Naive B cell (primary cell): Measurements from ENCODE around the gene F5. TPM values are rescaled to one million over a fixed set of nuclear protein-coding genes. Genes with fewer than 3 reads are reported as not detected.
"Not testable (repeated sequence)": the region's sequence is repeated elsewhere in the genome, so short reads cannot be mapped to it uniquely, and the experiment has no call there.

ENCODE experiments used
- ATAC-seq, 2 donors: fragments of 150-1000 bp; cut with Tn5 transposase; 2 replicates each; pipeline ENCODE4 v1.10.0; 2021; ENCODE audit warnings: low read depth in 2 of 2, mild to moderate bottlenecking in 2 of 2, moderate library complexity in 2 of 2
- DNase-seq: peaks from one replicate; pipeline ENCODE4 v3.0.0; 2022
- H3K27ac Mint-ChIP-seq, 6 donors: one replicate each; pipeline ENCODE4 v1.8.0; 2020 to 2022; ENCODE audit warnings: mild to moderate bottlenecking in 6 of 6, mixed read lengths in 6 of 6, moderate library complexity in 5 of 6, inconsistent platforms in 2 of 6
- H3K27me3 Mint-ChIP-seq, 3 donors: one replicate each; pipeline ENCODE4 v1.8.0; 2021 to 2022; ENCODE audit warnings: mixed read lengths in 3 of 3, mild to moderate bottlenecking in 1 of 3
- H3K36me3 Mint-ChIP-seq, 2 donors: one replicate each; pipeline ENCODE4 v1.8.0; 2020 to 2022; ENCODE audit warnings: mixed read lengths in 2 of 2, inconsistent platforms in 1 of 2, mild to moderate bottlenecking in 1 of 2
- H3K4me1 Mint-ChIP-seq, 3 donors: one replicate each; pipeline ENCODE4 v1.8.0; 2020 to 2022; ENCODE audit warnings: mixed read lengths in 3 of 3, inconsistent platforms in 1 of 3, mild to moderate bottlenecking in 1 of 3, moderate library complexity in 1 of 3
- H3K4me3 Mint-ChIP-seq, 8 donors: one replicate each; pipeline ENCODE4 v1.8.0; 2020 to 2022; ENCODE audit warnings: mild to moderate bottlenecking in 8 of 8, mixed read lengths in 8 of 8, moderate library complexity in 8 of 8, inconsistent platforms in 2 of 8
- H3K9me3 Mint-ChIP-seq, 7 donors: one replicate each; pipeline ENCODE4 v1.8.0; 2020 to 2022; ENCODE audit warnings: mixed read lengths in 7 of 7, mild to moderate bottlenecking in 5 of 7, inconsistent platforms in 2 of 7, moderate library complexity in 1 of 7
- polyA plus RNA-seq, 6 donors: library from polyadenylated mRNA; unstranded; fragments of 300-500 nt; fragmentation: Illumina TruSeq; gene quantifications; one replicate each; pipeline ENCODE4 v1.2.3, GENCODE V29; 2021; ENCODE audit warnings: low read depth in 6 of 6

F5 gene
- polyA plus RNA-seq, 6 donors from 2014 or later: 0.06 TPM; not detected in 5

DNA sequence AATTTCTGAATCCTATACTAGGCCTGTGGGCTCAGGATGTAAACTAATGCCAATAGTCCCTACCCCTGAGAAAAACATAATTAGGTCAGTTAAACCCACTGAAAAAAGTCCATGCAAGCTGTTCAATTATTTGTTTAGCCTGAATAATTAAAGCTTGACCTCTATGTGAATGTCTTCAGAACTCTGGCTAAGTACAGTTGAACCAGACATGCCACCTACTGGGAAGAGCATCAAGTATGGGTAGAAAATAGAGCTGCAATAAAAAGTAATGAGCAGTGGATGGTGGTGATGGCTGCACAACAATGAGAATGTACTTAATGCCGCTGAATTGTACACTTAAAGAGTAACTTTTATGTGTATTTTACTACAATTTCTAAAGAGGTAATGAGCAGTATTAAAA is 76.9 kb downstream of the F5 start:
- no peaks in the 10 kb centered on the region for H3K36me3 Mint-ChIP-seq
- peaks cover 0 to 7% (median 5%) of the 10 kb centered on the region in 3 donors for H3K4me1 Mint-ChIP-seq
- DNase-seq (no peak), ATAC-seq (no peak)
- H3K27ac Mint-ChIP-seq: no peak overlapping the region
- no peaks in the 10 kb centered on the region for H3K9me3 Mint-ChIP-seq
- no peak overlapping the region for H3K4me3 Mint-ChIP-seq
- no peaks in the 10 kb centered on the region for H3K27me3 Mint-ChIP-seq

DNA sequence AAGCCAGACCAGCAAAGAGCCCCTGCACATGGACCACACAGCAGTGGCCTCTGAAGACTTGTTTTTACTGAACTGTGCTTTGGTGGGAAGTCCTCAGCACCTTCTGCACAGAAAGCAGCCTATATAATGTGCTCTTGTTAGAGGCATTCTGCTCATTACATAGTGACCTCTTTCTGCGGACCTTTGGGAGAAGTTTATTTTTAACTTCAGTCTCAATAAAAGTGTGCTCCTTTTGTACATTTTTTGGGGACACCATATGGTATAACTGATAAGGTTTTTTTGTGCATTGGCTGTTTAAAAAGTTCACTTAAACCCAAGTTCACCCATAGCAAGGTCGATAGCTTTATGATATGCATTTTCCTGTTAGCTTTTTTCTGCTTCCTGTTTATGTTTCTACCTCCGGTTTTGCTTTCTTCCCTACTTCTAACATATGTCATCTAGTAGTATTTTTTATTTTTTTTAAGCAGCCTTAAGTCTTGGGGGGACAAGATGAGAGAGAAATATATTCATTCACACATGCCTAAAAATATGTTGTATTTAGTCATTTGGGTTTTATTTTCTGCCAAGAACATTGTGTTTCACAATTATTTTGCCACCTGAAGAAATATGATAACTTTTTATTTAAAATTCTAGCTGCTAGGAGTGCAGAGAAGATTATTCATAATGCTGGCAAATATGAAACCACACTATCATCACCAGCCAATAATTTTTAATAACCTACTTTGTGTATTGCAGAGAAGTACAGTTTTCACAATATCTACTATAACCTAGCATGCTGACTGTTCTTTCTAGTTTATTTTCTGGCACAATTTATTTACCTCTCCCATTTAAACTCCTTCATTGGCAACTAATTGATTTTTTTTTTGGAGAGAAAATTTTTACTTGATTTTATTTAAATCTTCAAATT is 77.6 kb downstream of the F5 start:
- no peaks in the 10 kb centered on the region for H3K36me3 Mint-ChIP-seq
- ATAC-seq (no peak), DNase-seq (no peak)
- H3K4me3 Mint-ChIP-seq: peak overlapping the region in 1 of 8 donors; percentile 36
- H3K9me3 Mint-ChIP-seq: peaks cover 0 to 3% (median 0%) of the 10 kb centered on the region in 7 donors
- peak overlapping the region in 1 of 6 donors; percentile 39 for H3K27ac Mint-ChIP-seq
- H3K27me3 Mint-ChIP-seq: no peaks in the 10 kb centered on the region
- H3K4me1 Mint-ChIP-seq: peaks cover 0 to 7% (median 5%) of the 10 kb centered on the region in 3 donors

DNA sequence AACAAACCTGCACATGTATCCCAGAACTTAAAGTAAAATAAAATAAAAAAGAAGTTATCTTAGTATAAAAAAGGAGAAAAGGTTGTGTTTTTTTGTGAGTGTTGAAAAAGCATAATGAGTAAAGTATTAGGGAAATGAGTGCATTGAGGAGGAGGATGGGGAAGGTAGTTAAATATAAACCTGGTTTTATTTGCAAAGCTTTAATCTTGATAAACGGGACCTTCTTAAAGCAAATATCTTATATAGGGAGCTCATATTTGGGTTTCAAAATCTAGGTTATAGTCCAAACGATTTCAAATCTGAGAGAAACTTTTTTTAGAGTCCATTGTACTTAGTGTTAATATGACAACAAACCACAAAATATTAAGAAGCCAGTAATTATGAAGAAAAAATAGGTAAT is 78.9 kb downstream of the F5 start:
- no peak for DNase-seq
- Mint-ChIP-seq H3K4me1 (peaks cover 0 to 7% (median 0%) of the 10 kb centered on the region in 3 donors), H3K9me3 (peaks cover 0 to 4% (median 0%) of the 10 kb centered on the region in 7 donors), H3K27ac (no peak overlapping the region), H3K27me3 (no peaks in the 10 kb centered on the region), H3K4me3 (no peak overlapping the region), H3K36me3 (no peaks in the 10 kb centered on the region)
- ATAC-seq: no peak

DNA sequence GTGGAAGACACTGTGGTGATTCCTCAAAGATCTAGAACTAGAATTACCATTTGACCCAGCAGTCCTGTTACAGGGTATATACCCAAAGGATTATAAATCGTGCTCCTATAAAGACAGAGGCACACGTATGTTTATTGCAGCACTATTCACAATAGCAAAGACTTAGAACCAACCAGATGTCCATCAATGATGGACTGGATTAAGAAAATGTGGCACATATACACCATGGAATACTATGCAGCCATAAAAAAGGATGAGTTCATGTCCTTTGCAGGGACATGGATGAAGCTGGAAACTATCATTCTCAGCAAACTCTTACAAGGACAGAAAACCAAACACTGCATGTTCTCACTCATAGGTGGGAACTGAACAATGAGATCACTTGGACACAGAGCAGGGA is 82.7 kb downstream of the F5 start:
- H3K36me3 Mint-ChIP-seq, H3K27ac Mint-ChIP-seq, DNase-seq, H3K4me1 Mint-ChIP-seq, ATAC-seq, H3K9me3 Mint-ChIP-seq, H3K4me3 Mint-ChIP-seq: not testable (repeated sequence)
- H3K27me3 Mint-ChIP-seq: peaks cover 10 to 20% (median 16%) of the 10 kb centered on the region in 3 donors

DNA sequence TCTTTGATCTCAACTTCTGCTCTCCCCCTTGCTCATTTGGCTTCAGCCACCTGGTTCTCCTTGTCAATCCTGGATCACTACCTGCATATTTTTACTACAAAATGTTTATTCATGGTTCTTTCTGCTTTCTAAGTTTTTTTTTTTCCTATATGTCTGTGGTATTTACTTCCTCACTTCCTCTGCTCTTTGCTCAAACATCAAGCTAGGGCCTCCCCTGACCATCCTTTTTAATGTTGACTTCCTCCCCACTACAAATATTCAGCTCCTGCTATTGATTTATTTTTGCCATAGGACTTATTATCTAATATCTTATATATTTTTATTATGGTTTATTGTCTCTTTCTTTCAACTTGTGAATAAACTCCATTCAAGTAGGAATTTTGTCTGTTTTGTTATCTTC is 86.5 kb downstream of the F5 start:
- peaks cover 0 to 17% of the 10 kb centered on the region in 2 donors for H3K36me3 Mint-ChIP-seq
- H3K4me3 Mint-ChIP-seq: no peak overlapping the region
- no peak overlapping the region for H3K27ac Mint-ChIP-seq
- DNase-seq (no peak), ATAC-seq (no peak)
- H3K4me1 Mint-ChIP-seq: no peaks in the 10 kb centered on the region
- peaks cover 4 to 15% (median 9%) of the 10 kb centered on the region in 7 donors for H3K9me3 Mint-ChIP-seq
- peaks cover 16 to 31% (median 24%) of the 10 kb centered on the region in 3 donors for H3K27me3 Mint-ChIP-seq

DNA sequence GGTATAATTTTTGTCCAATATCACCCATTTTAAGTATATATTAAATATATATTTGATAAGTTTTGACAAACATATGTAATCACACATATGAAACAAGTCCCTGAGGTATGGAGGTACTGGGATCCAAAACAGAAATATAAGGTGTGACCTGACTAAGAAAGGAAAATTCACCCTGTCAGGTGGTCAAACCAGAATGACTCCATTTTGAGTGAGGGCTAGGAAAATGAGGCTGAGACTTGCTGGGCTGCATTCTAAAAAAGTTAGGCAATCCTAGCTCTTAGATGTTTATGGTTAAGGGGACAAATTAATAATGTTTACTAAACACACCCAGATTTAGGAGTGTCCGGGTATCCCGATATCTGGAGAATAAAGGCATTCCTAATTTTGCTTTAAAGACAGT is 89.0 kb downstream of the F5 start:
- no peak overlapping the region for H3K4me3 Mint-ChIP-seq
- H3K27ac Mint-ChIP-seq: no peak overlapping the region
- H3K4me1 Mint-ChIP-seq: no peaks in the 10 kb centered on the region
- peaks cover 0 to 13% (median 9%) of the 10 kb centered on the region in 7 donors for H3K9me3 Mint-ChIP-seq
- no peak for DNase-seq
- peaks cover 22 to 39% (median 28%) of the 10 kb centered on the region in 3 donors for H3K27me3 Mint-ChIP-seq
- peaks cover 0 to 17% of the 10 kb centered on the region in 2 donors for H3K36me3 Mint-ChIP-seq
- no peak for ATAC-seq

DNA sequence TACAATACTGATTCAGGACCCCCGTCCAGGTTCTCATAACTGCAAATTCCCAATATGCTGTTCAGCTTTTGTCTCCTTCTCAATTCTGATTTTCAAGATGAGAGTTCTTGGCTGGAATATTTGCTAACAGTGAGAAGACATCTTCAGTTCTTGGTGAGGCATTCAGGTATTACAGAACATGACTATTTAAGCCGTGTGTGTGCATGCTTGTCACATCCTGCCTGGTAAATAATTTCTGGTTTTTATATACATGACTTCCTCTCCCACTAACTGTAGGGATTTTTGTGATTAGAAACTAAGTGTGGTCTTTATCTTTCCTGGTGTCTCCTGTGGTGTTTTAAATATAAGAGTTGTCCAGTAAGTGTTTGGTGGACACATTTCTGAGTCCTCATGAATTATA is 90.4 kb downstream of the F5 start:
- Mint-ChIP-seq H3K9me3 (peaks cover 0 to 11% (median 6%) of the 10 kb centered on the region in 7 donors), H3K36me3 (peaks cover 0 to 17% of the 10 kb centered on the region in 2 donors), H3K27me3 (peaks cover 24 to 39% (median 28%) of the 10 kb centered on the region in 3 donors), H3K4me3 (no peak overlapping the region), H3K4me1 (no peaks in the 10 kb centered on the region), H3K27ac (no peak overlapping the region)
- ATAC-seq: no peak
- DNase-seq: no peak

DNA sequence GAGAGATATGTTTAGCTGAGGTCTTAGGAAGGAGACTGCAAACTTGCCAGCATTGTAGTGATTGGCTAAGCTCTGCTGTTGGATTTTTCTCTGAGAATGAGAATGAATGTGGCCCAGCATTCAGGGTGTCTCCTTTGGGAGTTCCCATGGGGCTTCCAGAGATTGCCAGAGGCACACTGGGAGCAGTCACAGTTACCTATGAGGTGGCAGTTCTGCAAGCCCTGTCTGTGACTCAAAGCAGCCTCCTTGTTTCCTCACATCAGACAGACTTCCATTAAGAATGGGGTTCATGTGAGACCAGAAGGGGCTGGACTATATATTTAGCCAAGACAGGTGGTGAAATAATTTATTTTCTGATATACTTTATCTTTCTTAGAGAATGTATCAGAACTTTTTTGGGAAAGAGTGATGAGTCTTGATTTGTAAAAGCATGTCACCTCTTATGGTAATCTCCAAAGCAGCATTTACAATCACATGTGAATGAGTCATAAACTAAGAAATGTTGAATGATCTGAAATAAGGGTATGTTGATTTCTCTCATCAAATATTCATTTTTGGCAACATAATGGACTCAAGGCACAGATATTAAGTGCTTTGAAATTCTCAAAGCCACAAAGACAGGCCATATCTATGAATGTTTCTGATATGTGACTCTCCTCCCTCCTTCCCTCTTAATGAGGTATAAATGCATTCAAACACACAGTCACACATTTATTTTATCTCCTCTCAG is 91.1 kb downstream of the F5 start:
- Mint-ChIP-seq H3K36me3 (peaks cover 0 to 12% of the 10 kb centered on the region in 2 donors), H3K4me1 (no peaks in the 10 kb centered on the region), H3K9me3 (peaks cover 0 to 11% (median 6%) of the 10 kb centered on the region in 7 donors), H3K27ac (no peak overlapping the region), H3K27me3 (peaks cover 17 to 32% (median 28%) of the 10 kb centered on the region in 3 donors), H3K4me3 (no peak overlapping the region)
- ATAC-seq: no peak
- DNase-seq: no peak

DNA sequence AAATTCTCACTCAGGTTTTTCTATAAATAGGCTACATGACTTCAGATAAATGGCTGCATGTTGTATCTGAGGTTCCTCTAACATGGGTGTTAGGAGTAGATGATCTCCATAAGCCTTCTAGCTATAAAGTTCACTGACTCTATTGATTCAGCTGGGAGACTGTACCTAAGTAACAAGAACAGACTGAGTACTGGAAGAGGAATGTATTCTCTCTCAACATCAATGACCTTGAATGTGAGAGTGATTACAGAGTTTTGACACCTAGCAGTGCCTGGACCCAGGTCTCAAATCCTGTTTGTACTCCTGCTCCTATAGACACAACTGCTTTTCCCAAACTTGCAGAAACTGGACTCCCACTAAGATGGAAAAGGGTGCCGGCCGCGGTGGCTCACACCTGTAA is 91.9 kb downstream of the F5 start:
- H3K9me3 Mint-ChIP-seq: peaks cover 0 to 11% (median 5%) of the 10 kb centered on the region in 7 donors
- peaks cover 0 to 12% of the 10 kb centered on the region in 2 donors for H3K36me3 Mint-ChIP-seq
- ATAC-seq (no peak), DNase-seq (no peak)
- H3K27ac Mint-ChIP-seq: no peak overlapping the region
- peaks cover 9 to 23% (median 21%) of the 10 kb centered on the region in 3 donors for H3K27me3 Mint-ChIP-seq
- no peaks in the 10 kb centered on the region for H3K4me1 Mint-ChIP-seq
- H3K4me3 Mint-ChIP-seq: no peak overlapping the region

DNA sequence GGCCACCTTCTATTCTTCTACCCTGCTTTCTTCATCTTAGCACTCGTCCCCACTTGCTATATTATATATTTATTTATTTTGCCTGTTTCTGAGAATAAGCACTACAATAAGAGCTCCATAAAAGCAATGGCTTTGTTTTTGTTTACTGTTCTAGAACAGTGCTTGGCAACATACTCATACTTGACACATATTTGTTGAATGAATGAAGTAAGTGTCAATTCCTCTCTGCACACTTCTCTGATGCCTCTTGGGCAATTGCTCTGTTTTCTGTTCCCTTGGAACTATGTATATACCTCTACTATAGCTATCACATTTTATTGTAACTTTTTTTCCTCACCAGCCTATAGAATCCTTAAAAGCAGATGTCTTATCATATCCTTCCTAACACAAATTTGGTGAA is 93.0 kb downstream of the F5 start:
- ATAC-seq: no peak
- peaks cover 0 to 5% of the 10 kb centered on the region in 2 donors for H3K36me3 Mint-ChIP-seq

DNA sequence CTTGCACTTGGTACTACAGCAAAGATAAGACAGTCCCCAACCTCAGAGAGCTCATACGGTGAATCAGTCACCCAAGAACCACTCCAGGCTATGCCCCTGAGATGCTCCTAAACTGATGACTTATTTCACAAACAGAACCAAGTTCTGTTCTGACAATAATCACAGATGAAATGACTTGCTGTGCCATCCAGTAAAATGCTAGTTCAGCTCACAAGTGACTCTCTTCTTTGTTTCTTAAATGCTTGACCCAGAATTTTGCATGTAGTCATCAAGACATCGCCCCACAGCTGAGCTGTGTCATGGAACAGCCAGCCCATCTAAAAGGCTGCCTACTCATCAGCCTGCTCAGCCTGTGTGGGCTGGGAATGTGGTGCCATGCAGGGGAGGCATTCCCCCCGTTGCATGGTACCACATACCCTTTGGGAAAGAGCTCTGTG is 94.4 kb downstream of the F5 start:
- DNase-seq (no peak), ATAC-seq (no peak)
- Mint-ChIP-seq H3K36me3 (no peaks in the 10 kb centered on the region), H3K4me1 (peaks cover 0 to 2% (median under 1%) of the 10 kb centered on the region in 3 donors), H3K4me3 (no peak overlapping the region), H3K27me3 (peaks cover 8 to 13% (median 8%) of the 10 kb centered on the region in 3 donors), H3K27ac (no peak overlapping the region), H3K9me3 (no peaks in the 10 kb centered on the region)

More for the DNA sequence above, 93.0 kb downstream of the F5 start:
- Mint-ChIP-seq H3K9me3 (peaks cover 0 to 5% (median 3%) of the 10 kb centered on the region in 7 donors), H3K27me3 (peaks cover 8 to 15% (median 15%) of the 10 kb centered on the region in 3 donors), H3K4me3 (no peak overlapping the region), H3K4me1 (no peaks in the 10 kb centered on the region), H3K27ac (no peak overlapping the region)
- DNase-seq: no peak

DNA sequence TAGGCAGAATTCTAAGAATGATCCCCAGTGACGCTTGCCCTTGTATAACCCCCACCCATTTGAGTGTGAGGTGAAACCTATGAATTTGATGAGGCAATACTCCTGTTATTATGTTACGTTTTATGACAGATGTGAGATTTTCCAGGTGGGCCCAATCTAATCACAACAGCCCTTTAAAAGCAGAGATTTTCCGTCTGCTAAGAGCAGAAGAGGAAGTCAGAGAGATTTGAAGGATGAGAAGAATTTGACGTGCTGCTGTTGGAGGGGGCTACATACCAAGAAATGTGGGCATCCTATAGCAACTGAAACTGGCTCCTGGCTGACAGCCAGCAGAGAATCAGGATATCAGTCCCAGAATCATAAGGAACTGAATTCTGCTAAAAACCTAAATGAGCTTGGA is 98.1 kb downstream of the F5 start:
- H3K36me3 Mint-ChIP-seq: no peaks in the 10 kb centered on the region
- no peaks in the 10 kb centered on the region for H3K9me3 Mint-ChIP-seq
- peak overlapping the region in 1 of 8 donors; percentile 42 for H3K4me3 Mint-ChIP-seq
- ATAC-seq (no peak), DNase-seq (no peak)
- peaks cover 4 to 8% (median 7%) of the 10 kb centered on the region in 3 donors for H3K27me3 Mint-ChIP-seq
- peaks cover 20 to 32% (median 27%) of the 10 kb centered on the region in 3 donors for H3K4me1 Mint-ChIP-seq
- H3K27ac Mint-ChIP-seq: peak overlapping the region in 1 of 6 donors; percentile 16

DNA sequence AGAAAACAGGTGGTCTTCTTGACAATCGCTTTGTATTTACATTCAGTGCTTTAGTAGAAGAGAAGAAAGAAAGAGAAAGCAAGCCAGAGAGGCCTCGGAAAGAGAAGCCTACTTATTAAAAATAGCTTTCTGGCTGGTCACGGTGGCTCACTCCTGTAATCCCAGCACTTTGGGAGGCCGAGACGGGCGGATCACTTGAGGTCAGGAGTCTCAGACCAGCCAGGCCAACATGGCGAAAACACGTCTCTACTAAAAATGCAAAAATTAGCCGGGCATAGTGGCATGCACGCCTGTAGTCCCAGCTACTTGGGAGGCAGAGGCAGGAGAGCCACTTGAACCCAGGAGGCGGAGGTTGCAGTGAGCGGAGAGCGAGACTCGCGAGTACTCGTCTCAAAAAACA is 98.7 kb downstream of the F5 start:
- Mint-ChIP-seq H3K4me1 (peaks cover 20 to 32% (median 27%) of the 10 kb centered on the region in 3 donors), H3K4me3 (peak overlapping the region in 1 of 8 donors; percentile 90), H3K36me3 (no peaks in the 10 kb centered on the region), H3K27me3 (peaks cover 1 to 5% (median 4%) of the 10 kb centered on the region in 3 donors), H3K9me3 (no peaks in the 10 kb centered on the region), H3K27ac (peak overlapping the region in 1 of 6 donors; percentile 35)
- DNase-seq: no peak
- ATAC-seq: no peak
